K562 (cell line): ENCODE measurements around the gene ELP5. TPM values are rescaled to one million over a fixed set of nuclear protein-coding genes. Genes with fewer than 3 reads are reported as not detected.

Experiments used
- ATF2 ChIP-seq: sonication (generic); formaldehyde crosslinking; IDR thresholded peaks from 2 replicates; pipeline ENCODE4 v1.8.1; 2022; ENCODE audit warnings: missing genetic modification reagents
- CBX2 ChIP-seq: fragments of 200-600 bp; sonication (generic); IDR thresholded peaks from one replicate; pipeline ENCODE4 v1.6.1; 2012; ENCODE audit warnings: mild to moderate bottlenecking, low read length, inconsistent platforms; ENCODE audit not compliant: insufficient read depth, poor library complexity, severe bottlenecking
- CEBPZ ChIP-seq: fragments of 150-350 bp; IDR thresholded peaks from 2 replicates; pipeline ENCODE4 v1.6.1; 2014; ENCODE audit warnings: low read depth, mild to moderate bottlenecking, low read length, borderline replicate concordance
- CREB5 ChIP-seq: fragments of 250-450 bp; sonication (Bioruptor Pico); IDR thresholded peaks from 2 replicates; pipeline ENCODE4 v1.5.0; 2020; ENCODE audit warnings: mild to moderate bottlenecking
- ETS1 ChIP-seq: conservative IDR thresholded peaks from 2 replicates; pipeline ENCODE4 v1.6.1; 2011; ENCODE audit warnings: low read depth, mild to moderate bottlenecking, low read length; ENCODE audit not compliant: control insufficient read depth
- ETV6 ChIP-seq, 3 experiments: fragments of 150-350 bp in 1 of 3; sonication (generic) in 1 of 3; formaldehyde crosslinking in 1 of 3; IDR thresholded peaks; 2 replicates each; pipeline versions ENCODE4 v1.6.1 to v1.8.0; 2014 to 2022; ENCODE audit warnings: borderline replicate concordance in 2 of 3, low read depth in 2 of 3, antibody characterized with exemption in 1 of 3, low read length in 1 of 3, mild to moderate bottlenecking in 1 of 3, missing genetic modification reagents in 1 of 3
- KHSRP ChIP-seq: fragments of 450-650 bp; IDR thresholded peaks from 2 replicates; pipeline ENCODE4 v1.6.1; 2017
- MCM2 ChIP-seq: fragments of 450-650 bp; IDR thresholded peaks from 2 replicates; pipeline ENCODE4 v1.6.1; 2017; ENCODE audit warnings: low read depth, mild to moderate bottlenecking
- NFIX ChIP-seq: fragments of 250-450 bp; sonication (Bioruptor Pico); IDR thresholded peaks from 2 replicates; pipeline ENCODE4 v1.4.0; 2020; ENCODE audit warnings: low read depth, mild to moderate bottlenecking, moderate library complexity
- SMARCE1 ChIP-seq: fragments of 450-650 bp; IDR thresholded peaks from 2 replicates; pipeline ENCODE4 v1.7.1; 2016; ENCODE audit warnings: mild to moderate bottlenecking
- TAL1 ChIP-seq: fragments of 450-650 bp; IDR thresholded peaks from 2 replicates; pipeline ENCODE4 v1.6.1; 2016; ENCODE audit warnings: mild to moderate bottlenecking
- TCFL5 ChIP-seq: fragments of 250-450 bp; sonication (Bioruptor Pico); conservative IDR thresholded peaks from 2 replicates; pipeline ENCODE4 v1.6.1; 2021; ENCODE audit warnings: mild to moderate bottlenecking, moderate library complexity, matching md5 sums
- ZNF280A ChIP-seq: fragments of 450-650 bp; IDR thresholded peaks from 2 replicates; pipeline ENCODE4 v1.6.1; 2018; ENCODE audit warnings: mild to moderate bottlenecking, low read depth; ENCODE audit not compliant: partially characterized antibody
- ZNF644 ChIP-seq: fragments of 200-800 bp; sonication (Bioruptor generic); IDR thresholded peaks from 2 replicates; pipeline ENCODE4 v1.6.1; 2016; ENCODE audit warnings: low read depth, missing genetic modification characterization, missing compliant biosample characterization
- ZNF766 ChIP-seq: fragments of 200-800 bp; sonication (Bioruptor generic); conservative IDR thresholded peaks from 2 replicates; pipeline ENCODE4 v1.6.1; 2016; ENCODE audit warnings: missing genetic modification characterization, missing compliant biosample characterization
- ZNF785 ChIP-seq: fragments of 250-450 bp; sonication (Bioruptor Pico); IDR thresholded peaks from 2 replicates; pipeline ENCODE4 v1.4.0; 2020; ENCODE audit warnings: mild to moderate bottlenecking
- polyA plus RNA-seq, 8 experiments: library from polyadenylated mRNA; depleted of rRNA in 4 of 8; stranded (reverse) in 5 of 8; unstranded in 3 of 8; fragments of >200 nt; fragmentation: Nextera tagmentation in 2 of 8; fragmentation: Illumina TruSeq in 1 of 8; extraction: Ambion mirVana in 2 of 8; extraction: Trizol in 1 of 8; gene quantifications; 2 replicates each; pipeline versions ENCODE4 v1.2.1 to v1.2.3, GENCODE V29; 2011 to 2014; ENCODE audit warnings: inconsistent platforms in 1 of 8, missing spikeins in 1 of 8
- total RNA-seq, 7 experiments: library from RNA; depleted of rRNA in 6 of 7; stranded (reverse); fragments of >200 nt in 6 of 7; fragmentation: Illumina TruSeq in 2 of 7; extraction: Trizol in 2 of 7; gene quantifications; 2 replicates each; pipeline versions ENCODE4 v1.2.1 to v1.2.3, GENCODE V29; 2011 to 2021; ENCODE audit warnings: low replicate concordance in 1 of 7

The ELP5 gene
- total and polyA plus RNA-seq, 9 of the 15 experiments (the other 6 are each of a cell fraction or from before 2014, with no cell fraction given): 25.7 to 77.9 (median 52.9) TPM

- TF ChIP-seq CREB5: no peak
- no peak for TF ChIP-seq TAL1
- no peak for TF ChIP-seq KHSRP
- no peak for TF ChIP-seq TCFL5 (CRISPR knock-in tag)
- TF ChIP-seq CBX2: no peak
- peak; percentile 49; the same call in 1 of the 2 replicates for TF ChIP-seq ETS1
- no peak for TF ChIP-seq NFIX (CRISPR knock-in tag)
- no peak for TF ChIP-seq ETV6 (IDR thresholded peaks at IDR 0.05; ENCODE audit: borderline replicate concordance in 1 of 2, low read depth in 2 of 2, low read length in 1 of 2)
- TF ChIP-seq ETV6 (CRISPR knock-in tag; IDR thresholded peaks at IDR 0.05; ENCODE audit: borderline replicate concordance): no peak; the same call in 1 of the 2 replicates
- no peak for TF ChIP-seq SMARCE1
- no peak for TF ChIP-seq CEBPZ
- TF ChIP-seq ATF2: no peak
- no peak for TF ChIP-seq MCM2
- no peak for TF ChIP-seq ZNF644
- TF ChIP-seq ZNF785 (CRISPR knock-in tag): no peak
- TF ChIP-seq ZNF766 (CRISPR knock-in tag): no peak
- no peak for TF ChIP-seq ZNF280A
Observed at GRCh38 chr17:7280519-7281073, 28.6 kb downstream of the ELP5 start (continued).
